IPS-NIHi11 (cell line): ENCODE measurements around the gene USP7.
A peak's percentile ranks its signal among the peaks of the same experiment; 100 is the strongest.

Experiments
- DNase-seq: peaks from one replicate; pipeline ENCODE4 v3.0.0; 2012; ENCODE audit warnings: mixed read lengths, low spot score

USP7 gene

DNA sequence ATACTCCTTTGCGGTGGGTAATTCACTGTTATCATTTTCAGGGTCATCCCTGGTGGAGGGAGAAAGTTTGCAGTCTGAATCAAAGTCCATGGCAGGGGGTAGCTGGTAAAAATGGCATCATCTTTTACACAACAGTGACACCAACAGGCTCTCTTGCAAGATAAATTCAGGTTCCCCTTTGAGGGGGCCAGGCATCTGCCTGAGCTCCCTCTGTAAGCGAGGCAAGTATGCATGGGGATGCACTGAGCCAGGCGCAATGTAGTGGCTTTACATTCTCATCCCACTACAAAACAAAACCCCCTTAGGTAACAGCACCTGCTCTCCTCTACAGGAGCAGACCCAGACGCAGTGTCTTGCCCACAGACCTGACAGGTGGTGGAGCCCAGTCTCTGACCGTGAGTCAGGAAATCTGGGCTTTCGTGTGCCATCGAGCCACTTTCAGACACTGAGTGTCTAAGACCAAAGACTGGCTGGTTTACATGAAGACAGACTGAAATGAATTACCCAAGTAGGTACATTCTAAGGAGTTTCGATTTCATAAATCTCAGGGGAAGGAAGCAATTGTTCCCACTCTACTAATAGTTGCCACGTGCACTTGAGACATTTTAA is 63.9 kb downstream of the USP7 start:
- DNase-seq, result no peak

DNA sequence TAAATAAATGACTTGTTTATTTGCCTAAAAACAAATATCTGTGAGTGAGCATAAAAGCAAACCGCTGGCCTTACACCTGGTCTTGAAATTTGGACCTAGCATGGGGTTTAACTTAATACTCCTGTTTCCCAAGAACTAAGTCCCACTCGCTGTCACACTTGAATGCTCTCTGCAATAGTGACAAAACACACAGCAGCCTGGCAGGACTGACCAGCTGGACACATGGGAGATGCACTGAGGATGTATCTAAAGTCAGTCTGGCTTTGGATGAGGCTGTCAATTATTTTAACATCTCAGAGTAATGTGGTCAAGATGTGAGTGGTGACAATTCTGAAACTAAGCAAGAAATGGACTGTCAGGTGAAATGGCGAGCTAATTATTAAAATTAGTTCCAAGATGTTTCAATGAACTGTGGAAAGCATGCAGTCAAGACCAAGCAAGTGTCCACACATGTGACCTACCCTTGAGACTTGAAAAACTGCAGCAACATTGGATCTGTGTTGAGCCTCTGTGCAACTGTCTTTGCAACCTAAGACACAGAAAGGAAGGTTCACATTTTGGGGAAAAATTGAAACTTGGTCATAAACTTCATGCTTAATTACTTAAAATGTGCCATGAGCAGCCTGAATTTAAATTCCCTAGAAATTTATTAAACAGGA is 64.9 kb downstream of the USP7 start:
- no peak for DNase-seq

- no peak for DNase-seq
These were observed 68.9 kb downstream of the USP7 start for GRCh38 chr16:8894736-8895334.

GRCh38 chr16:8893976-8894690 is 69.6 kb downstream of the USP7 start:
- DNase-seq, result no peak

DNA sequence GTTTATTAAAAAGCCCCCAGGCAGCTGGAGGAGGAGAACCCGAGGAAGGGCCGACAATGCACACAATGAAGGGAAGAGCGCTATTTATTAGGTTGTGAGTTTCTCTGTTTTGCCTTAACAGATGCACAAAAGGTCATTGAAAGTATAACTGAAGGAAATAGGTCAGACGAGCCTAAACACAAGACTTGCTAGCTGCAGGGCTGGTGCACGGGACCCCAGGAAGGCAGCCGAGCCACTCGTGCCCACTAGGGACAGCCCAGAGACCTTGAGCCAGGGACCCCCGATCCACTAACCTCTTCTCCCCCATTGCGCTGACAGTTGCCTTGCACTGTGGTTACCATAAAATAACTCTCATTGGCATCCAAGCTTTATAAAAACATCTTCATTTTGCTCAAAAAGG is 70.3 kb downstream of the USP7 start:
- no peak for DNase-seq

DNA sequence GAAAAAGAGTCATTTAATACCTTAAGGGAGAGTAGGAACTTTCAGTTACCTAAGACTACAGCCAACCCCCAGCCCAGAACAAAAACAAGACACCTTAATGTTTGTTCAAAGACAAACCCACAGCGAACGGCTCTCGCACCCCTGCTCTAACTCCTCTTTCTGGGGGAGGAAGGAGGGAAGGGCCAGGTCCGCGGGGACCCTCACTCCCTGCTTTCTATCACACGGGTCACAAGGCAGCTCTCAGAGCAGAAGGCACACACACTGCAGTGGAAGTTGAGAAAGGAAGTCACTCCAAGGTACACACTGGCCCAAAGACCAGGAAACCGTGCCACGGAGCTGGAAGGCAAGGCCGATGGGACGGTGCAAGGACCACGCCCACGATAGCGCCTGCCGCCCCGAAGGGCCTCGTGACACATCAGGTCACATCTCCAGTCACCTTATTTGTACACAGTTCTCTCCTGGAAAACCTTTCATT is 71.6 kb downstream of the USP7 start:
- no peak for DNase-seq

DNA sequence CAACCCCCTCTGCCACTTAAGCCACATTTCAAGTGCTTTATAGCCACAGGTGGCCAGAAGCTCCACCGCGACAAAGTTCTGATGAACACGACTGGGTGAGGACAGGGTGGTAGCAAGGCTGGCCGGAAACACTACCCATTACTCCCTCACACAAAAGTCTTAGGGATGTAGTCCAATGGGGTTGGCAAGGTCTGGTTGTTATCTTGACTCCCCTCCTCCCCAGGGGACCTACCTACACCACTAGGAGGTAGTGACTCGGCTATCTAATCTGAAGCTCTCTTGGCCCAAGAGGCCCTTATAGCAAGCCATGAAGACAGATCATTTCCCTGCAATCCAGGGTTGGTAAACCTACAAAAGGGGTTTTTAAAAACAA is 73.2 kb downstream of the USP7 start:
- DNase-seq, result no peak

GRCh38 chr16:8889893-8890548 is 73.7 kb downstream of the USP7 start:
- no peak for DNase-seq

GRCh38 chr16:8888951-8889892 is 74.5 kb downstream of the USP7 start:
- no peak for DNase-seq

- no peak for DNase-seq
These were observed 75.7 kb downstream of the USP7 start for GRCh38 chr16:8887952-8888560.

- DNase-seq, result no peak
These were observed 76.3 kb downstream of the USP7 start for GRCh38 chr16:8887431-8887765.

GRCh38 chr16:8886593-8887430 is 76.9 kb downstream of the USP7 start:
- DNase-seq, result no peak

DNA sequence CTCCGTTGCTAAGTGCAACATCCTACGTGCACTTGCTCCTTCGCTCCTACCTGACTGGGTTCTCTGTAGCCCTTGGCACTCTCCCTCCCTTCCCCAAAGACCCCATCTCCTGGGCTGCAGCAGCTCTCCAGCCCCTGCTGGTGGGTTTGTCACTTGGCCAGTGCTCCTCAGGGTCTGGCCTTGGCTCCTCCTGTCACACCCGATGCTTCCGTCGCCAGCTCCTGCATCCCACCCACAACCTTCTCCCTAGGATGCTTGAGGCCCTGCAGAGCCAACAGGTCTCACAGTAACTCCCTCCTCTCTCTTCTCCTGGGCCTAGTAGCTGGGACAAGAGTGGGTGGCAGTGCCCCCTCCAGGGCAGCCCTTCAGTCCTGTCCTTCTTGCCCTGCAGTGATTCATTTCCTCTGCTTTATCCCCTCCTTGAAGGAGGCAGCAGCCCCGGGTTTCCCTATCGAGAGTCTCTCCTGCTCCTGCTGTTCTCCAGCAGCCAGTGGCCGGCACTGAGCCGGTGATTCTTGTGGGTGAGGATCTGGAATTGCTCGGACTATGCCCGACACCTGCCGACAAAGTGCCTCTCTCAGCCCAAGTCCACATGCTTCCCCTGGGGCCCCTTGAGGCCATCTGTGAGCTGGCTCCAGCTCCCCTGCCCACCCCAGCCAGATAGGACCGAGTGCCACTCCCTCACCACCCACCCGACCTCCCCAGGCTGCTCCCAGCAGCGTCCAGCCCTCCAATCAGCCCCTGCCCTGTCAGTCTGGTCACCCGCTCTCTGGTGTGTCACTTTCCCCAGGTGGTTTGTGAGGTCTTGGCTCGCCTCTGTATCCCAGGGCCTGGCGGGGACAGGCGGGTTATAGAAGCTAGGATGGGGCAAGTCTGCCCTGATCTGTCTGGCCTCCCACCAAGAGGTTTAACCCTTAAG is 77.8 kb downstream of the USP7 start:
- DNase-seq, result peak; percentile 52

- no peak for DNase-seq
These were observed 80.9 kb downstream of the USP7 start for GRCh38 chr16:8882725-8883377.

GRCh38 chr16:8882041-8882617 is 81.6 kb downstream of the USP7 start, which contains the start of gene LITAFD:
Gene LITAFD, plus strand, starts transcription at chr16:8882351. Its CDS starts 2,005 bp downstream, at chr16:8884356.
- no peak for DNase-seq

DNA sequence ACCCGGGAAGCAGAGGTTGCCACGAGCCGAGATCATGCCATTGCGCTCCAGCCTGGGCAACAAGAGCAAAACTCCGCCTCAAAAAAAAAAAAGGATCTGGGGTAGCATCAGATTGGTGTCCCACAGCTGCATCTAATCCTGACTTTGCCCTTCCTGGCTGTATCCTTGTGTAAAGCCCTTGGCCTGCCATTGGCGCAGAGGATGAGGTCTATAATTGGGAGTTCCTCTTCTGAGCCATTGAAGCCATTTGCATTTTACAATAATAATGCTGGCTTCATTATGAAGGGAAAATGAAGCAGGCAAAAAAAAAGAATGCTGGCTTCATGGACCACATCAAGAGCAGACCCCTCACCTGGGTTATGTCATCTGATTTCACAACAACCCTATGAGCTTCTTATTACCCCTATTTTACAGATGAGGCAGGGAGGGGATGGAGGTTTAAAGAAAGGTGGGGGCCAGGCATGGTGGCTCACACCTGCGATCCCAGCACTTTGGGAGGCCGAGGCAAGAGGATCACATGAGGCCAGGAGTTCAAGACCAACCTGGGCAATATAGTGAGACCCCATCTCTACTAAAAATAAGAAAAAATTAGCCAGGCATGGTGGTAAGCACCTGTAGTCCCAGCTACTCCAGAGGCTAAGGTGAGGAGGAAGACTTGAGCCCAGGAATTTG is 82.7 kb downstream of the USP7 start:
- DNase-seq, result no peak

DNA sequence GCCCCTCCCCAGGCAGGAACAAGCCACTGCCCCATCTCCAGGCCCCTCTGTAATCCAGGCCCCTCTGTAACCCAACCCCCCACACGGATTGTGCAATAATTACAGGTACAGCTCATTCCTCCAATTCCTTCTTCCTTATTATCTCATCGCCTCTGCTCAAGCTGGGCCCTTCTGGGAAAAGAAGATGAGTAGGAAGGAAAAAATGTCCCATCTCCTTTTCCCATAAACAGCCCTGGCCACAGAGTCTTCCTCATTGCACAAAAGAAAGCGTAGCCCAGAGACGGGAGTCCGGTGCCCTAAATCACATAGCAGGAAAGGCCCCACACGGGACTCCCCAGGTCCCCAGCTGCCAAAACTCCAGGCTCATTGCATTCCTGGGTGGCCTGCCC is 85.2 kb downstream of the USP7 start:
- DNase-seq, result no peak
